Stimulated activated CD4-positive, alpha-beta T cell treated with anti-CD3 and anti-CD28 coated beads, Interleukin-4, amount 100 ng/mL, for 4 hours (primary cell): Measurements from ENCODE around the gene MKI67.
A peak's percentile ranks its signal among the peaks of the same experiment; 100 is the strongest.

Experiments used
- DNase-seq, 2 experiments: peaks; one replicate each; pipeline ENCODE4 v3.0.0-alpha.2; 2020

The MKI67 gene

DNA sequence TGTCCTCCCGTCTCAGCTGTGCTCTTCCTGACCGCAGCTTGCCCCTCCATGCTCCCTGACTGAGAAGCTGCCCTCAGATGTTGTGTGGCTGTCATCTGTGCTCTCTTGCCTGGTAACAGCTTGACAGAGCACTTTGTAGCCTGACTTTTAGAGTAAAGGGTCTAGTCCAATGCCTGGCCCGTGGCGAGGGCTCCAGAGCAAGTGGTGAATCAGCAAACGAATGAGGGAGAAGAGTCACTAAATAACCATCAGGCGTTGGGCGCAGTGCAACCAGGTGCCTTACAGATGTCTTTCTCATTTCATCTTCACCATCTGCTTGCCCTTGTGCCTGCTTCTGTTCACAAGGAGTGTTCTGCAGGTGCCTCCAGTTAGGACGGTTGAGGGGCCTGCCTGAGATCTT lies 45.6 kb downstream of the MKI67 start:
- no peak for DNase-seq

GRCh38 chr10:128080231-128080630 lies 46.0 kb downstream of the MKI67 start:
- DNase-seq = no peak

DNA sequence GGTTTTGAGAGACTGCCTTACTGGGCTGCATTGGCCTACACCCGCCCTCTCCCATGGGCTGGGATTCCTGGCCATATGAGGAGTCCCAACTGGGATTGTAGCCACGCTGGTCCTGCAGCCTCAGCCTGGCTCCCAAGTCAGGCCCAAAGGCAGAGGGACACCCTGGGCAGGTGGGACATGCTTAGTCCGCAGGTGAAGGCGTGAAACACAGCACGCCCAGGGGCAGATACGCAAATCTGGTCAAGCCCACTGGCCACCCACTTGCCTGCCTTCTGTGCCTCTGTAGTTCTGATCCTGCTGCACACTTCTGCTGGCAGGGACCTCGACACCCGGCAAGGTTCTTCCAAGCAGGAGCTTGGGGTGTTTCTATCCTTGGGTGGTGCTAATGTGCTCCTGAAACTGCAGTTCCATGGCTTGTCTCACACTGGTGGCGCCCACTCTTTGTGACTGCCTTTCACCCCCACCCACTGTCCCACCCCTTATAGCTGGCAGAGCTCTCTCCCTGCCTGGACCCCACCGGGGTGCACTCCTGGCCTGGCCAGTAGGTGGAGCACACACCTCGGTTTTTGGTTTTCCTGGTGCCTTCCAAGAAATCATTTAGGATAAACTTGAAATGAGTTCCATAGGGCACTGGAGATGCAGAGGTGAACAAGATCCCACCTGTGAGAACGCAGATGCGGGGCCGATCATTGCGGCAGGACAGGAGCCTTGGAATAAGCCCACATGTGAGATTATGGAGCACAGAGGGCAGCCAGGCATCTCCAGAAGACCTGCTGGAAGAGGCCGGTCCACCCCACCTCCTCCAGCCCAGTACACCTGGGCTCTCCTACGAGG lies 47.9 kb downstream of the MKI67 start:
- DNase-seq = peak in 1 of 2 experiments; percentile 37

- no peak for DNase-seq
These were observed 48.9 kb downstream of the MKI67 start for GRCh38 chr10:128077155-128077875.

DNA sequence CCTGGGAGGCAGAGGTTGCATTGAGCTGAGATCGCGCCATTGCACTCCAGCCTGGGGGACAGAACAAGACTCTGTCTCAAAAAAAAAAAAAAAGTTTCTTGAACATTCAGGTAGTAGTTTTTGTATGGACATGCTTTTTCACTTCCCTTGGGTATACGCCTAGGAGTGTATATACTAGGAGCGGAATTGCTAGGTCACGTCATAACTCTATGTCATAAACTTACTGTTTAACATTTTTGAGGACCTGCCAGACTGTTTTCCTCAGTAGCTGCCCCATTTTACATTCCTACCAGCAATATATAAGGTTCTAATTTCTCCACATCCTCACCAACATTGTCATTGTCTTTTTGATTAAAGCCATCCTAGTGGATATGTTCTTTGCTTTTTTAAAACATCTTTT lies 51.6 kb downstream of the MKI67 start:
- no peak for DNase-seq

GRCh38 chr10:128073890-128074289 lies 52.3 kb downstream of the MKI67 start:
- DNase-seq = no peak

GRCh38 chr10:128072941-128073645 lies 53.1 kb downstream of the MKI67 start:
- no peak for DNase-seq

- no peak for DNase-seq
These were observed 54.2 kb downstream of the MKI67 start for GRCh38 chr10:128072046-128072445.

- no peak for DNase-seq
These were observed 54.8 kb downstream of the MKI67 start for GRCh38 chr10:128071417-128071782.

DNA sequence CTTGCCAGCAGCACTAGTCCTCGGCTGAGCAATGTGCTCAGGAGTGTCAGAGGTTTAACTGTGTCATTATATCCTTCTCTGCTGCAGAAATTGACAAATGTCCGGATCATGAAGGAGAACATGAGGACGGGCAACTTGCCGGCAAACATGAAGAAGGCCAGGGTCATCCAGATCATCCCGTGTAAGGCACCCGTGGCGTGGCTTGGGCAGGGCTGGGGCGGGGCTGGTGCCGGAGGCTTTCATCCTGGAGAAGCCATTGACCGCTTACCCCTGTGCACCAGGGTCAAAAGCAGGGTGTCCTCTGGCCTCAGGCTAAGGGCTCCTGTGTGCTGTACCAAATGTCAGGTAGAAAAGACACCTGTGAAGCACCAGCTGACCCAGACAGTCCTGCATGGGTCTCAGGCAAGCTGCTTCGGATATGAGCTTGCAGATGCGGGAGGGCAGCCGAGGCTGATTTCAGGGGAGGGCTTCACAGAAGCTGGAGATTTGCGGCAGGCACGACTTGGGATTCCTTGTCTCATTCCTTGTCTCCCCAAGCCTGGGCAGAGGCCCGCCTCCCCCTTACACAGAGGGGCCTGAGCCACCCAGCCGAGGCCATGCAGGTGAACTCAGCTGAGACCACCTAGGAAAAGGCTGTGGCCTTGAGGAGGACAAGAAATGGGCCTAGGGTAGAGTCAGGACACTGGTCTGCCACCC lies 55.4 kb downstream of the MKI67 start:
- DNase-seq = no peak

GRCh38 chr10:128070161-128070560 lies 56.1 kb downstream of the MKI67 start:
- no peak for DNase-seq

GRCh38 chr10:128069351-128070051 lies 56.7 kb downstream of the MKI67 start:
- DNase-seq = peak; percentile 66 to 82

- DNase-seq = no peak
These were observed 57.6 kb downstream of the MKI67 start for GRCh38 chr10:128068398-128069285.

DNA sequence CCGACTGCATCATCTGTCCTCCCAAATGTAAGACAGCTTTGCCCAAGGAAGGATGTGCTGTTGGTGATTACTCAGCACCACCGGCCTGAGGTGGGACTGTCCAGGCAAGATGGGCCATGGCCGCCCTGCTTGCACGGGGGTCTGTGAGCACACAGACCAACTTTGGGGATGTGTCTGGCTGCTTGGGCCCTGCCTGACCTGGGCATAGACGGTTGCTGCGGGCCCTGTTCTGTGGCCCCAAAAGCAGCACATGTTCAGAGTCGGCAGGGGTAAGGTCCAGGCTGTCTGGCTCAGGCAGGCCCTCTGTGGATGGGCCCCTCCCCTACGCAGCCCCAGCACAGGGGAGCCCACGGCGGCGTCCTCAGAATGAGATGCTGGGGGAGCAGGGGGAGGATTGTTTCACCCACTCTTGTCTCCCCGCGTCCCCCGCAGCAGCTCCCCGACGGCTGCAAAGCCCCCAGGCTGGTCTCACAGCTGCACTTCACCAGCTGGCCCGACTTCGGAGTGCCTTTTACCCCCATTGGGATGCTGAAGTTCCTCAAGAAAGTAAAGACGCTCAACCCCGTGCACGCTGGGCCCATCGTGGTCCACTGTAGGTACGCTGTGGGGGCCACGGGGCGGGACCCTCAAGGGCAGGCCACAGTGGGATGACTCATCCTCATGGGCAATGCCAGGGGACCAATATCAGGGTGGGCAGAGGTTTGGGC lies 58.4 kb downstream of the MKI67 start:
- DNase-seq = no peak

GRCh38 chr10:128066870-128067382 lies 59.3 kb downstream of the MKI67 start:
- no peak for DNase-seq

DNA sequence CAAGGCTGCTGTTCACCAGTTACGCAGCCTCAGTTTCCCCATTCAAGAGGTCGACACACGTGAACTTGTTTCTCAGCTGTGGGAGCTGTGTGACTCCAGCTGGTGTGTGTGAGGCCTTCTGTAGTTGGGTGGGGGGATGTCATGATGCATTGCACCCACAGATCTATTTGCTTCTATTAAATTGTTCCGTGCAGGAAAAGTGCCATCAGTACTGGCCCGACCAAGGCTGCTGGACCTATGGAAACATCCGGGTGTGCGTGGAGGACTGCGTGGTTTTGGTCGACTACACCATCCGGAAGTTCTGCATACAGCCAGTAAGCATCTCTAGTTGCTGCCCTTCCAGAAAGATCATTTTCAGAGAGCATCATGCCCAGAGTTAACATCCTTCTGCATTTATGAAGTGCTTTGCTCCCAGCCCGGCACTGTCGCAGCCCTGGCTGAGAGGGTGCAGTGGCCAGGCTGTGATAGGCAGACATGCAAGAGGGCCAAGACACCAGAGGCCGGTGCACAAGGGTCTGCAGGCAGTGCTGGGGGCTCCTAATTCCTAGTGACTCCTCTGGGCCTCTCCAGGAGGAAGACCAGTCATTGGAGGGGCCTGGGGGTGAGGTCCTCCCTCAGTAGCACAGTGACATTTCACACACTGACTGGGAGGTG lies 60.2 kb downstream of the MKI67 start:
- no peak for DNase-seq

DNA sequence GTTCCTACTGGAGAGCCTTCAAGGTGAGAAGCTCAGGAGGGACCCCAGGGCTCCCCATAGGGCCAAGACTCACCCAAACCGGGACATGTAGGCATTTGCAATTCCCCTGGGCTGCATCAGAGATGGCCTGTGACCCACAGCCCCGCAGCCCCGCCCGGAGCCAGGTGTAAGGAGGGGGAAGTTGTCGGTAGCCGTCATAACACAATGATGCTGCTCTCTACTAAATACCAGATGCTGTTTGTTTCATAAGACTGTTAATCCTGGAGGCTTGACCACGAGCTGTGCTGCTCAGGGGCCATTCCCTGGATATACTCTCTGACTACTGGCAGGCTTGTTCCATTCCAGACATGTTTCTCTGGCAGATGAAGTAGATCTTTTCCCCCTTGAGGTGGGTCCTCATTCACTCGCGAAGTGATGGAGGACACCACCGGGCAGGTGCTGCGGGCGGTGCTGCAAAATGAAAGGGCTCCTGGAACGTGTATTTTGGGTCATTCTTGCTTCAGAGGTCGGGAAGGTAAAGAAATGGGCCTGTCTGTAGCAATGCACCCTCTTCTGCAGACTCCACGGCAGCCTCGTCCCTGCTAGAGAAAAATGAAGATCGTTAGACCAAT lies 61.1 kb downstream of the MKI67 start:
- DNase-seq = no peak

- peak; percentile 63 to 87 for DNase-seq
These were observed 61.9 kb downstream of the MKI67 start for GRCh38 chr10:128064108-128064969.
